ENCODE measurements around the gene MVK. TPM values are rescaled to one million over a fixed set of nuclear protein-coding genes. Genes with fewer than 3 reads are reported as not detected.

Gene MVK
- total RNA-seq, 4 donors from 2014 or later: 3.2 to 14.2 (median 9.1) TPM

GRCh38 chr12:109529691-109530640, 43.6 kb upstream of the MVK start:
- DNase-seq: no peak
- Histone ChIP-seq H3K36me3 (peaks cover 0 to 96% of the 10 kb centered on the region in 2 donors), H3K9me3 (no peaks in the 10 kb centered on the region), H3K27ac (no peak overlapping the region), H3K4me3 (no peak overlapping the region), H3K27me3 (no peaks in the 10 kb centered on the region), H3K4me1 (no peaks in the 10 kb centered on the region)
- TF ChIP-seq CTCF (IDR thresholded peaks at IDR 0.05 in 4 of 5, conservative IDR thresholded peaks at IDR 0.05 in 1 of 5) (no peak), POLR2A (IDR thresholded peaks at IDR 0.05) (no peak)
- ATAC-seq: no peak
- intact Hi-C loops (cut with DNase I; ENCODE audit: low total_unique reads) (no loop called here), in situ Hi-C loops (cut with MboI; ENCODE audit: low sequenced_read_pairs in 4 of 4) (loop anchor here in 2 of 4 donors (10.0 kb wide), 1 partner anchor 245 kb away; no protein-coding TSS in a partner anchor)

- in situ Hi-C loops (cut with MboI; ENCODE audit: low sequenced_read_pairs in 4 of 4): no loop called here
- H3K27ac ChIP-seq: no peak overlapping the region
- intact Hi-C loops (cut with DNase I; ENCODE audit: low total_unique reads): no loop called here
- ATAC-seq (no peak), DNase-seq (no peak)
- no peaks in the 10 kb centered on the region for H3K4me1 ChIP-seq
- no peaks in the 10 kb centered on the region for H3K9me3 ChIP-seq
- H3K36me3 ChIP-seq: peaks cover 0 to 88% of the 10 kb centered on the region in 2 donors
- TF ChIP-seq POLR2A (IDR thresholded peaks at IDR 0.05): no peak
- no peak for TF ChIP-seq CTCF (IDR thresholded peaks at IDR 0.05 in 4 of 5, conservative IDR thresholded peaks at IDR 0.05 in 1 of 5)
- no peaks in the 10 kb centered on the region for H3K27me3 ChIP-seq
- no peak overlapping the region for H3K4me3 ChIP-seq
Measured at GRCh38 chr12:109531411-109531810, 42.2 kb upstream of the MVK start.

- intact Hi-C loops (cut with DNase I; ENCODE audit: low total_unique reads): no loop called here
- no peaks in the 10 kb centered on the region for H3K9me3 ChIP-seq
- H3K36me3 ChIP-seq: peaks cover 0 to 73% of the 10 kb centered on the region in 2 donors
- H3K27ac ChIP-seq: no peak overlapping the region
- H3K27me3 ChIP-seq: no peaks in the 10 kb centered on the region
- H3K4me3 ChIP-seq: no peak overlapping the region
- ATAC-seq (no peak), DNase-seq (no peak)
- TF ChIP-seq CTCF (IDR thresholded peaks at IDR 0.05 in 4 of 5, conservative IDR thresholded peaks at IDR 0.05 in 1 of 5): no peak
- no peak for TF ChIP-seq POLR2A (IDR thresholded peaks at IDR 0.05)
- in situ Hi-C loops (cut with MboI; ENCODE audit: low sequenced_read_pairs in 4 of 4): no loop called here
- H3K4me1 ChIP-seq: no peaks in the 10 kb centered on the region
Measured at GRCh38 chr12:109532721-109533486, 40.7 kb upstream of the MVK start.

- no peak for ATAC-seq
- peaks cover 0 to 68% of the 10 kb centered on the region in 2 donors for H3K36me3 ChIP-seq
Measured at GRCh38 chr12:109533487-109533740, 40.2 kb upstream of the MVK start.

More at GRCh38 chr12:109533487-109533740, 40.2 kb upstream of the MVK start:
- no peak overlapping the region for H3K27ac ChIP-seq
- intact Hi-C loops (cut with DNase I; ENCODE audit: low total_unique reads): no loop called here
- H3K4me3 ChIP-seq: no peak overlapping the region
- no peak for DNase-seq
- H3K9me3 ChIP-seq: no peaks in the 10 kb centered on the region
- TF ChIP-seq CTCF (IDR thresholded peaks at IDR 0.05 in 4 of 5, conservative IDR thresholded peaks at IDR 0.05 in 1 of 5) (no peak), POLR2A (IDR thresholded peaks at IDR 0.05) (no peak)
- H3K27me3 ChIP-seq: no peaks in the 10 kb centered on the region
- in situ Hi-C loops (cut with MboI; ENCODE audit: low sequenced_read_pairs in 4 of 4): no loop called here
- no peaks in the 10 kb centered on the region for H3K4me1 ChIP-seq

All from gastrocnemius medialis (tissue), 4 donors.